ENCODE measurements around the gene MAPK8IP2. TPM values are rescaled to one million over a fixed set of nuclear protein-coding genes. Genes with fewer than 3 reads are reported as not detected.

Gene MAPK8IP2
- total RNA-seq = 0.33 TPM
- 0.96 TPM for polyA plus RNA-seq
- long read RNA-seq, donor 1 = 0 reads
- long read RNA-seq, donor 2 = 0 reads
- long read RNA-seq, donor 3 = 0 reads
- long read RNA-seq, donor 4 = 0 reads
- long read RNA-seq, donor 5 = 0 reads
- long read RNA-seq, donor 6 = 0 reads
- long read RNA-seq, donor 7 = 0 reads
- long read RNA-seq, donor 8 = 0 reads
- long read RNA-seq, donor 9 = 0 reads
- long read RNA-seq, donor 10 = 0 reads

DNA sequence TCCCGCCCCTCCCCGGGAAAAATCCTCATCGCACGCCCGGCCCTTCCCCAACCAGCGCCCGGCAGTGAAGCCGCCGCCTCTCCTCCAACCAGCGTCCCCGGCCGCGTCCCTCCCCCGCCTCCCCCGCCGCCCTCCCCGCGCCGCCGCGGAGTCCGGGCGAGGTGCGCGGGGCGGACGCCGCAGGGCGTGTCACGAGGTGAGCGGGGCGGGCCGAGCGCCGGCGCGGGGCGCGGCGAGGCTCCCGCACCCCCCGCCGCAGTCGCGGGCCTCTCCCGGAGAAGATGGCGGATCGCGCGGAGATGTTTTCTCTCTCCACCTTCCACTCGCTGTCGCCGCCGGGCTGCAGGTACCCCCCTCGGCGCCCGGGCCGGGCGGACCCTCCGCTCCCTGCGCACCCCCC lies at the start of gene MAPK8IP2:
TSS of gene MAPK8IP2 (plus strand) at position 256 of the 400 bp plus-strand sequence. CDS start at position 282, 26 bp downstream.
- peaks cover 68 to 80% of the 10 kb centered on the region in 2 donors for H3K27me3 ChIP-seq (ENCODE audit: control insufficient read depth in 2 of 2, insufficient read depth in 1 of 2, low read length in 1 of 2)
- DNase-seq (ENCODE audit: low read depth in 6 of 9, low spot score in 9 of 9) = no peak
- H3K27ac ChIP-seq (ENCODE audit: low read depth in 1 of 2, low read length in 1 of 2) = no peak within 1 kb of the TSS
- peaks cover 0 to 1% of the 10 kb centered on the region in 2 donors for H3K9me3 ChIP-seq (ENCODE audit: control insufficient read depth in 2 of 2, insufficient read depth in 1 of 2, low read length in 1 of 2)
- 1% methylated on average over 61 of the region's 61 CpGs for WGBS
- H3K4me3 ChIP-seq (ENCODE audit: low read length in 2 of 2) = peak within 1 kb of the TSS in 1 of 2 donors; percentile 43
- H3K4me1 ChIP-seq (ENCODE audit: control insufficient read depth in 2 of 2, insufficient read depth in 2 of 2, low read length in 2 of 2) = no peaks in the 10 kb centered on the region
- H3K36me3 ChIP-seq (ENCODE audit: control insufficient read depth in 2 of 2, insufficient read depth in 2 of 2, low read length in 1 of 2) = no peaks in the 10 kb centered on the region

- H3K4me3 ChIP-seq (ENCODE audit: low read length in 2 of 2) = no peak overlapping the region
- peaks cover 8 to 14% of the 10 kb centered on the region in 2 donors for H3K4me1 ChIP-seq (ENCODE audit: control insufficient read depth in 2 of 2, insufficient read depth in 2 of 2, low read length in 2 of 2)
- 94% methylated on average over 11 of the region's 11 CpGs for WGBS
- no peak for DNase-seq (ENCODE audit: low read depth in 6 of 9, low spot score in 9 of 9)
- no peaks in the 10 kb centered on the region for H3K9me3 ChIP-seq (ENCODE audit: control insufficient read depth in 2 of 2, insufficient read depth in 1 of 2, low read length in 1 of 2)
- H3K27me3 ChIP-seq (ENCODE audit: control insufficient read depth in 2 of 2, insufficient read depth in 1 of 2, low read length in 1 of 2) = peaks cover 11 to 57% of the 10 kb centered on the region in 2 donors
- H3K36me3 ChIP-seq (ENCODE audit: control insufficient read depth in 2 of 2, insufficient read depth in 2 of 2, low read length in 1 of 2) = no peaks in the 10 kb centered on the region
- no peak overlapping the region for H3K27ac ChIP-seq (ENCODE audit: low read depth in 1 of 2, low read length in 1 of 2)
Measured at GRCh38 chr22:50551160-50551752, 49.3 kb upstream of the MAPK8IP2 start.

DNA sequence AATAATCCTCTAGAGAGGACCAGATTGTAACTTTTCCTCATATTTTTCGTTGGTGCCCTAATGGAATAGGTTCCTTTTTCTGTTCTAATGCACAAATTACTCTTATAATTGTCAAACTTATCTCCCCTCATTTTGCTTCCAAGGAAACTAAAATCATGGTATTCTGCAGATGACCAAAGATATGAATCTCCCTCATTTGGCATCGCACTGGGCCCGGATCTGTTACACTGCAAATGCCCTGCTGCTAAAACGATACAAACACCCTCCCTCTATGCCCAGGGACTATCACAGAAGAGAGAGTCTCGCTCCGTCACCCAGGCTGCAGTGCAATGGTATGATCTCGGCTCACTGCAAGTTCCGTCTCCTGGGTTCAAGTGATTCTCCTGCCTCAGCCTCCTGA lies 47.3 kb upstream of the MAPK8IP2 start:
- 94% methylated on average over 8 of the region's 8 CpGs for WGBS
- H3K27me3 ChIP-seq (ENCODE audit: control insufficient read depth in 2 of 2, insufficient read depth in 1 of 2, low read length in 1 of 2) = peaks cover 7 to 38% of the 10 kb centered on the region in 2 donors
- no peak for DNase-seq (ENCODE audit: low read depth in 6 of 9, low spot score in 9 of 9)
- H3K4me1 ChIP-seq (ENCODE audit: control insufficient read depth in 2 of 2, insufficient read depth in 2 of 2, low read length in 2 of 2) = peaks cover 8 to 11% of the 10 kb centered on the region in 2 donors
- H3K27ac ChIP-seq (ENCODE audit: low read depth in 1 of 2, low read length in 1 of 2) = no peak overlapping the region
- no peaks in the 10 kb centered on the region for H3K9me3 ChIP-seq (ENCODE audit: control insufficient read depth in 2 of 2, insufficient read depth in 1 of 2, low read length in 1 of 2)
- no peak overlapping the region for H3K4me3 ChIP-seq (ENCODE audit: low read length in 2 of 2)
- H3K36me3 ChIP-seq (ENCODE audit: control insufficient read depth in 2 of 2, insufficient read depth in 2 of 2, low read length in 1 of 2) = no peaks in the 10 kb centered on the region

DNA sequence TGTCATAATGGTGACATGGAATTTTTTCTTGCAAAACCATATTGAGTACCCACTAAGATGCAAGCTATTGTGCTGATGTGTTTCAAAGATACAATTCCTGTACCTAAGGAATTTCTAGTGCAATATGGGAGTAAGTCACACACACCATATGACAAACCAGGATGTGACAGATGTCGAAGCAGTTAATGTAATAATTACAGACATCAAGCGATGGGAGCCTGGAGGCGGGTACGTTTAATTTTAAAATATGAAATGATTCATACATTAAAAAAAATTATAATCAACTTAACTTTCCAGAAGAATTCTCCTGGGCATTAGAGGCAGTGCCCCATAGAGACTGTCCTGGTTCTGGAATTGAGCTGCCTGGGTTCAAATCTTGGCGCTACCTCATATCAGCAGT lies 43.9 kb upstream of the MAPK8IP2 start:
- WGBS = 90% methylated on average over 5 of the region's 5 CpGs
- DNase-seq (ENCODE audit: low read depth in 6 of 9, low spot score in 9 of 9) = no peak

DNA sequence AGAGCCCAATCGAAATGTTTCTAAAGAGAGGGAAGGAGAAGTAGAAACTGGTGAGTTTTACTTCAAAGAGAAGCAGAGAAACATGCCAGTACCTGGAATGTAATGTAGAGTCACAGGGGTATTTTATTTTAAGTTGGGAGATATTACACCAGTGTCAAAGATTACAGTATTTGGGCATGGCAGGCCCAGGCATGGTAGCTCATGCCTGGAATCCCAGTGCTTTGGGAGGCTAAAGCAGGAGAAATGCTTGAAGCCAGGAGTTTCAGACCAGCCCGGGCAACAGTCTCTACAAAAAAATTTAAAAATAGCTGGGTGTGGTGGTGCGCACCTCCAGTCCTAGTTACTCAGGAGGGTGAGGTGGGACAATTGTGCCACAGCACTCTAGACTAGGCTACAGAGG lies 40.6 kb upstream of the MAPK8IP2 start:
- Histone ChIP-seq H3K27ac (ENCODE audit: low read depth in 1 of 2, low read length in 1 of 2) (no peak overlapping the region), H3K36me3 (ENCODE audit: control insufficient read depth in 2 of 2, insufficient read depth in 2 of 2, low read length in 1 of 2) (no peaks in the 10 kb centered on the region), H3K9me3 (ENCODE audit: control insufficient read depth in 2 of 2, insufficient read depth in 1 of 2, low read length in 1 of 2) (no peaks in the 10 kb centered on the region), H3K4me3 (ENCODE audit: low read length in 2 of 2) (no peak overlapping the region), H3K27me3 (ENCODE audit: control insufficient read depth in 2 of 2, insufficient read depth in 1 of 2, low read length in 1 of 2) (peaks cover 2 to 36% of the 10 kb centered on the region in 2 donors), H3K4me1 (ENCODE audit: control insufficient read depth in 2 of 2, insufficient read depth in 2 of 2, low read length in 2 of 2) (peaks cover 3 to 6% of the 10 kb centered on the region in 2 donors)
- WGBS = 91% methylated on average over 3 of the region's 3 CpGs
- DNase-seq (ENCODE audit: low read depth in 6 of 9, low spot score in 9 of 9) = no peak

More for the DNA sequence above, 43.9 kb upstream of the MAPK8IP2 start:
- Histone ChIP-seq H3K4me1 (ENCODE audit: control insufficient read depth in 2 of 2, insufficient read depth in 2 of 2, low read length in 2 of 2) (no peaks in the 10 kb centered on the region), H3K27me3 (ENCODE audit: control insufficient read depth in 2 of 2, insufficient read depth in 1 of 2, low read length in 1 of 2) (peaks cover 2 to 23% of the 10 kb centered on the region in 2 donors), H3K4me3 (ENCODE audit: low read length in 2 of 2) (no peak overlapping the region), H3K9me3 (ENCODE audit: control insufficient read depth in 2 of 2, insufficient read depth in 1 of 2, low read length in 1 of 2) (no peaks in the 10 kb centered on the region), H3K36me3 (ENCODE audit: control insufficient read depth in 2 of 2, insufficient read depth in 2 of 2, low read length in 1 of 2) (no peaks in the 10 kb centered on the region), H3K27ac (ENCODE audit: low read depth in 1 of 2, low read length in 1 of 2) (no peak overlapping the region)

DNA sequence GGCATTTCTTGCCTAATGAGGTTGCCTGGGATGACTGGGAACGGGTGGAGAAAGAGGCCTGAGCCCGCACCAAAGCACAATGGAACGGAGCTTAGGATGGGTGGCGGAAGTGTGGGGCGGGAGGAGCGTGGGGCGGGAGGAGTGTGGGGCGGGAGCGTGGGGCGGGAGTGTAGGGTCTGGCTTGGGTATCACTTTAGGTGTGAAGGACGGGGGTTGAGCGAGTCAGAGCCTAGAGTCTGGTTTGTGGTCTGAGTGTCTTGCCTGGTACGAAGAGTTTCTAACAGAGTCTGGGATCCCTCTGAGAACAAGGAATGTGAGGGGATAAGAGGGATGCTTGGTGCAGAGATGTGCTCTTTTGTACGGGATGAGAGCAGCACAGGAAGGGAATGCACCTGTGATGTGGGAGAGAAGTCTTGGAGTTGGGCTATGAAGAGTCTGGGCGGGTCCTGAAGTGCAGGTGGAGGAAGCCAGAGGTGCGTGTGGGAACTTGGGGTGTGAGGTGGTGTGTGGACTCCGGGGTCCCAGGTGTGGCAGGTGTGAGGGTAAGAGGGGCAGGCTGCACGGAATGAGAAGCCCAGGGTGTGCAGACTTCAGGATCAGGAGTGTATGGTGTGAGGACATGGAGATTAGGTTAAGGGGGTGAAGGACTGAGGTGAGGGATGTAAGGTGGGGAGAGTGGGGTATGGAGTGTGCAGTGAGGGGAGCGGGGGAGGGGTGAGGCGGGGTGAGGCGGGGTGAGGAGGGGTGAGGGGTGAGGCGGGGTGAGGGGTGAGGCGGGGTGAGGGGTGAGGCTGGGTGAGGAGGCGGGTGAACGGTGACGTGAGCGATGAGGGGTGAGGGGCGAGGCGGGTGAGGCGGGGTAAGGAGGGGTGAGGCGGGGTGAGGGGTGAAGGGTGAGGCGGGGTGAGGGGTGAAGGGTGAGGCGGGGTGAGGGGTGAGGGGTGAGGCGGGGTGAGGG lies 38.9 kb upstream of the MAPK8IP2 start:
- DNase-seq (ENCODE audit: low read depth in 6 of 9, low spot score in 9 of 9) = no peak
- peaks cover 2 to 39% of the 10 kb centered on the region in 2 donors for H3K27me3 ChIP-seq (ENCODE audit: control insufficient read depth in 2 of 2, insufficient read depth in 1 of 2, low read length in 1 of 2)
- no peak overlapping the region for H3K27ac ChIP-seq (ENCODE audit: low read depth in 1 of 2, low read length in 1 of 2)

DNA sequence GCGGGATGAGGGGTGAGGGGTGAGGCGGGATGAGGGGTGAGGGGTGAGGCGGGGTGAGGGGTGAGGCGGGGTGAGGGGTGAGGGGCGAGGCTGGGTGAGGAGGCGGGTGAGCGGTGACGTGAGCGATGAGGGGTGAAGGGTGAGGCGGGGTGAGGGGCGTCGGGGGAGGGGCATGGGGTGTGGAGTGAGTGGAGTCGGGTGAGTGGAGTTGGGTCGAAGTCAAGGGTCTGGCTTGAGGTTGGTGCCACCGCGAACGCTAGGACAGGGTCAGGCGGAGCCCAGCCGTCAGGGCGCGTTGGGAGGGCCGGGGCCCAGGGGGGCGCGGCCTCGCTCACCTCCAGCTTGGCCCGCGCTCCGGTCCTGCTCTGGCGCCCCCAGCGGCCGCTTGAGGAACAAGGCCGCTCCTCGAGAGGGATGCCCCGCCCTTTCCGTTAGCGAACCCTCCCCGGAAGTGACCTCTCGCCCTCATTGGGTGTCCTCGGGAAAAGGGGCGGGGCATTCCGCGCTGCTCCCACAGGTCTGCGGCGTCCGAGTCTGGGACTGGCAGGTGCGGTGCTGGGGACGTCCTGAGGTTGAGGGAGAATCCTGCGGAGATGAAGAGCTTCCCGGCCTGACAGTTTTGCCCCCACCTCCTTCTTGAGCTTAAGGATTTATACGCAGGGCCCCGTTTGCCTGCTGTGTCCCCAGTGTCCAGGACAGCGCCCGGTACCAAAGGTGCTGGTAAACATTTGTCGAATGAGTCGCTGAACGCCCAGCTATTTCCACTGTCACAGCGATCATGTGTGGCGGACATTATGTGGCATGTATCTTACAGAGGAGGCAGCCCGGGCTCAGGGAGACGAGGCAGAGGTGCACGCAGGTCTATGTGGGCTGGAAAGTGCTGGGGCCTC lies 37.8 kb upstream of the MAPK8IP2 start, which contains the start of gene SYCE3:
TSS of gene SYCE3 (minus strand) at position 397 of the 890 bp plus-strand sequence. CDS start 6,514 bp downstream, outside the sequence.
- H3K36me3 ChIP-seq (ENCODE audit: control insufficient read depth in 2 of 2, insufficient read depth in 2 of 2, low read length in 1 of 2) = no peaks in the 10 kb centered on the region
- peak; percentile 74 to 96 (median 93) for DNase-seq (ENCODE audit: low read depth in 6 of 9, low spot score in 9 of 9)
- H3K27ac ChIP-seq (ENCODE audit: low read depth in 1 of 2, low read length in 1 of 2) = no peak within 1 kb of the TSS
- peaks cover 3 to 6% of the 10 kb centered on the region in 2 donors for H3K4me1 ChIP-seq (ENCODE audit: control insufficient read depth in 2 of 2, insufficient read depth in 2 of 2, low read length in 2 of 2)
- 8% methylated on average over 61 of the region's 61 CpGs for WGBS
- peak within 1 kb of the TSS; percentile 47 to 50 for H3K4me3 ChIP-seq (ENCODE audit: low read length in 2 of 2)
- H3K9me3 ChIP-seq (ENCODE audit: control insufficient read depth in 2 of 2, insufficient read depth in 1 of 2, low read length in 1 of 2) = no peaks in the 10 kb centered on the region
- peaks cover 2 to 39% of the 10 kb centered on the region in 2 donors for H3K27me3 ChIP-seq (ENCODE audit: control insufficient read depth in 2 of 2, insufficient read depth in 1 of 2, low read length in 1 of 2)

More for the DNA sequence above, 38.9 kb upstream of the MAPK8IP2 start:
- Histone ChIP-seq H3K9me3 (ENCODE audit: control insufficient read depth in 2 of 2, insufficient read depth in 1 of 2, low read length in 1 of 2) (no peaks in the 10 kb centered on the region), H3K4me3 (ENCODE audit: low read length in 2 of 2) (no peak overlapping the region), H3K4me1 (ENCODE audit: control insufficient read depth in 2 of 2, insufficient read depth in 2 of 2, low read length in 2 of 2) (peaks cover 3 to 6% of the 10 kb centered on the region in 2 donors), H3K36me3 (ENCODE audit: control insufficient read depth in 2 of 2, insufficient read depth in 2 of 2, low read length in 1 of 2) (no peaks in the 10 kb centered on the region)
- WGBS = 93% methylated on average over 31 of the region's 34 CpGs

- Histone ChIP-seq H3K9me3 (ENCODE audit: control insufficient read depth in 2 of 2, insufficient read depth in 1 of 2, low read length in 1 of 2) (no peaks in the 10 kb centered on the region), H3K36me3 (ENCODE audit: control insufficient read depth in 2 of 2, insufficient read depth in 2 of 2, low read length in 1 of 2) (peaks cover 0 to 2% of the 10 kb centered on the region in 2 donors), H3K4me1 (ENCODE audit: control insufficient read depth in 2 of 2, insufficient read depth in 2 of 2, low read length in 2 of 2) (peaks cover 3 to 6% of the 10 kb centered on the region in 2 donors), H3K4me3 (ENCODE audit: low read length in 2 of 2) (peak overlapping the region; percentile 47 to 50), H3K27me3 (ENCODE audit: control insufficient read depth in 2 of 2, insufficient read depth in 1 of 2, low read length in 1 of 2) (peaks cover 2 to 35% of the 10 kb centered on the region in 2 donors), H3K27ac (ENCODE audit: low read depth in 1 of 2, low read length in 1 of 2) (no peak overlapping the region)
- 52% methylated on average over 17 of the region's 17 CpGs for WGBS
- DNase-seq (ENCODE audit: low read depth in 6 of 9, low spot score in 9 of 9) = no peak
Measured at GRCh38 chr22:50563413-50564160, 37.0 kb upstream of the MAPK8IP2 start.
